SHP77 treated with DMSO at 0.1 percent for 48 hours (cell line): ENCODE measurements around the gene ZPBP2.
"Not testable (repeated sequence)": the region's sequence is repeated elsewhere in the genome, so short reads cannot be mapped to it uniquely, and the experiment has no call there.

Experiments used
- DNase-seq: peaks from one replicate; lab custom pipeline; 2025; lab: John Stamatoyannopoulos, UW

The ZPBP2 gene

GRCh38 chr17:39855911-39856649 lies 11.9 kb upstream of the ZPBP2 start:
- DNase-seq, result not testable (repeated sequence)

GRCh38 chr17:39861235-39861634 lies 6.8 kb upstream of the ZPBP2 start:
- no peak for DNase-seq

GRCh38 chr17:39863244-39863917 lies 4.6 kb upstream of the ZPBP2 start:
- no peak for DNase-seq

- no peak for DNase-seq
Observed at GRCh38 chr17:39863918-39864746, 3.9 kb upstream of the ZPBP2 start, which contains the start of gene IKZF3. TSS of gene IKZF3 (minus strand) at chr17:39864312. CDS start at chr17:39864126, 186 bp downstream.

- DNase-seq, result no peak
Observed at GRCh38 chr17:39866013-39866730, 1.8 kb upstream of the ZPBP2 start.

GRCh38 chr17:39867084-39867879 lies 720 bp upstream of the ZPBP2 start:
- DNase-seq, result no peak

GRCh38 chr17:39868554-39868942 lies 546 bp downstream of the ZPBP2 start:
- no peak for DNase-seq

- DNase-seq, result no peak
Observed at GRCh38 chr17:39870776-39871175, 2.8 kb downstream of the ZPBP2 start.

- DNase-seq, result no peak
Observed at GRCh38 chr17:39871801-39872200, 3.8 kb downstream of the ZPBP2 start.

GRCh38 chr17:39872751-39873150 lies 4.7 kb downstream of the ZPBP2 start:
- peak; percentile 8 for DNase-seq

- not testable (repeated sequence) for DNase-seq
Observed at GRCh38 chr17:39886102-39886501, 18.1 kb downstream of the ZPBP2 start.

GRCh38 chr17:39887078-39887477 lies 19.1 kb downstream of the ZPBP2 start:
- DNase-seq, result no peak

GRCh38 chr17:39889200-39889599 lies 21.2 kb downstream of the ZPBP2 start:
- DNase-seq, result no peak

GRCh38 chr17:39894681-39895376 lies 26.8 kb downstream of the ZPBP2 start:
- no peak for DNase-seq

GRCh38 chr17:39898088-39898487 lies 30.1 kb downstream of the ZPBP2 start:
- DNase-seq, result no peak

- no peak for DNase-seq
Observed at GRCh38 chr17:39899215-39899614, 31.2 kb downstream of the ZPBP2 start.

- not testable (repeated sequence) for DNase-seq
Observed at GRCh38 chr17:39902027-39902426, 34.0 kb downstream of the ZPBP2 start.

- no peak for DNase-seq
Observed at GRCh38 chr17:39903158-39903884, 35.3 kb downstream of the ZPBP2 start.

- no peak for DNase-seq
Observed at GRCh38 chr17:39904990-39905288, 36.9 kb downstream of the ZPBP2 start.

GRCh38 chr17:39908789-39909352 lies 40.9 kb downstream of the ZPBP2 start:
- DNase-seq, result no peak
